HepG2 (cell line): ENCODE data around the gene PAM16. TPM values are rescaled to one million over a fixed set of nuclear protein-coding genes. Genes with fewer than 3 reads are reported as not detected.

ENCODE experiments used
- CTCF ChIP-seq: sonication (generic); formaldehyde crosslinking; IDR thresholded peaks from 2 replicates; pipeline ENCODE4 v1.5.0; 2020; ENCODE audit warnings: mild to moderate bottlenecking, missing genetic modification reagents, moderate library complexity
- ELF1 ChIP-seq: sonication (generic); formaldehyde crosslinking; IDR thresholded peaks from 2 replicates; pipeline ENCODE4 v1.4.0; 2020; ENCODE audit warnings: missing genetic modification reagents
- HNRNPK ChIP-seq: fragments of 200-400 bp; formaldehyde crosslinking; IDR thresholded peaks from 2 replicates; pipeline ENCODE4 v1.6.1; 2018; ENCODE audit warnings: low read length, low read depth, moderate library complexity, mild to moderate bottlenecking; ENCODE audit not compliant: poor library complexity, severe bottlenecking
- IRF9 ChIP-seq: sonication (generic); formaldehyde crosslinking; IDR thresholded peaks from 2 replicates; pipeline ENCODE4 v1.8.0; 2022; ENCODE audit warnings: missing genetic modification reagents, mild to moderate bottlenecking, borderline replicate concordance
- KLF12 ChIP-seq: sonication (generic); formaldehyde crosslinking; IDR thresholded peaks from 2 replicates; pipeline ENCODE4 v1.4.0; 2020; ENCODE audit warnings: missing genetic modification reagents, borderline replicate concordance
- NR2F1 ChIP-seq, 2 experiments: fragments of 450-650 bp in 1 of 2; formaldehyde crosslinking in 1 of 2; IDR thresholded peaks; 2 replicates each; pipeline versions ENCODE4 v1.5.0 to v1.6.1; 2016 to 2020; ENCODE audit warnings: mild to moderate bottlenecking in 1 of 2, missing compliant biosample characterization in 1 of 2, missing genetic modification reagents in 1 of 2, moderate library complexity in 1 of 2
- ZBTB20 ChIP-seq: sonication (generic); formaldehyde crosslinking; IDR thresholded peaks from 2 replicates; pipeline ENCODE4 v1.8.1; 2023; ENCODE audit warnings: missing genetic modification reagents, low read depth, mild to moderate bottlenecking, borderline replicate concordance
- ZNF235 ChIP-seq: sonication (generic); formaldehyde crosslinking; IDR thresholded peaks from 2 replicates; pipeline ENCODE4 v1.8.1; 2023; ENCODE audit warnings: mild to moderate bottlenecking, missing genetic modification reagents, borderline replicate concordance
- ZNF484 ChIP-seq: sonication (generic); formaldehyde crosslinking; IDR thresholded peaks from 2 replicates; pipeline ENCODE4 v1.5.1; 2020; ENCODE audit warnings: mild to moderate bottlenecking, low read depth, missing genetic modification reagents, borderline replicate concordance
- ZNF770 ChIP-seq: sonication (generic); formaldehyde crosslinking; IDR thresholded peaks from 2 replicates; pipeline ENCODE4 v1.5.0; 2020; ENCODE audit warnings: mild to moderate bottlenecking, missing genetic modification reagents
- ZNF839 ChIP-seq: sonication (generic); formaldehyde crosslinking; IDR thresholded peaks from 2 replicates; pipeline ENCODE4 v1.4.0; 2020; ENCODE audit warnings: missing genetic modification reagents, mild to moderate bottlenecking, borderline replicate concordance
- polyA plus RNA-seq, 8 experiments: library from polyadenylated mRNA; depleted of rRNA in 3 of 8; stranded (reverse) in 7 of 8; unstranded in 1 of 8; fragments of >200 nt; fragmentation: Illumina TruSeq in 4 of 8; extraction: Trizol in 4 of 8; gene quantifications; 2 replicates each; pipeline versions ENCODE4 v1.2.1 to v1.2.3, GENCODE V29; 2011 to 2016; ENCODE audit warnings: low read depth in 4 of 8, missing spikeins in 1 of 8, mixed read lengths in 1 of 8; ENCODE audit not compliant: insufficient read depth in 1 of 8
- total RNA-seq, 5 experiments: library from RNA; depleted of rRNA; stranded (reverse); fragments of >200 nt; fragmentation: Illumina TruSeq; extraction: Trizol; gene quantifications; 2 replicates each; pipeline ENCODE4 v1.2.3, GENCODE V29; 2016; ENCODE audit warnings: low read depth in 1 of 5
- TF ChIP-seq, protein P1 (sequence below): sonication (generic); formaldehyde crosslinking; IDR thresholded peaks from 2 replicates; pipeline ENCODE4 v1.5.1; 2020; ENCODE audit warnings: mild to moderate bottlenecking, moderate library complexity, missing genetic modification reagents
- TF ChIP-seq, protein P2 (sequence below): sonication (generic); formaldehyde crosslinking; IDR thresholded peaks from 2 replicates; pipeline ENCODE4 v1.4.0; 2020; ENCODE audit warnings: missing genetic modification reagents
- TF ChIP-seq, protein P3 (sequence below): IDR thresholded peaks from 2 replicates; pipeline ENCODE4 v1.6.1; 2012; ENCODE audit warnings: low read depth, low read length, improper control_type of control experiment

The PAM16 gene
- total and polyA plus RNA-seq, 2 of the 13 experiments (the other 11 are each of a cell fraction or from before 2014, with no cell fraction given), result 51.5 to 51.8 TPM

DNA sequence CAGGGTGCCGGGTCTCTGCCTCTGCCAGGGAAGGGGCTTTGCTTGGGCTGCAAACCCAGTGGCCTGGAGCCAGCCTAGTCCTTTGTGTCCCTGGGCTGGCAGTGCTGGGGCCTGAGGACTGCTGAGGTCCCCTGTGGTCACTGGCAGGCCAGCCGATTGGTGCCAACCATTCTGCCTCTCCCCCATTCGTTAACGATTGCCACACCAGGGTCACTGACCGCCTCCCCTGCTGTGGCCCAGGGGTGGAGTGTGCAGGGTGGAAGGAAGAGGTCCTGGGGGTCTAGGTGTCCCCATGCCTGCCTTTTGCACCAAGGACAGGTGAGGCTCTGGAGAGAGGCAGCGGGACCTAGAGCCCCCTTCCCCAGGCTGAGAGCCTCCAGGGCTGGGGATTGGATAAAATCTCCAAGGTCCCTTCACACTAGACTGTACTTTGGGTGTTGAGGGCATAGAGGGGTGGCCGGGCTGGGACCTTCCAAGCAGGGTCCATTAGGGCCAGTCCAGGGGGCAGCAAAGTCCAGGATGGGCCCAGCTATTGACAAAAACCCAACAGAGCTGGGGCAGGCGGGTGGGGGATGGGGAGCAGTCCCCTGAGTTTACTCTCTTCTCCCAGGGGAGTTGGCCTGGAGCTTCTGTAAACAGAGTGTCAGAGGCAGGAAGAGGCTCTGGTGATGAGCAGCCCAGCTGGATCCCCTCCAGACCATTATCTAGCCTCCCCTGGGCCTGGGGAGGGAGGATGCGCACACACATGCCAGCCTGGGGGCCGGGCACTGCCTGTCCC lies 21.6 kb upstream of the PAM16 start (continued):
- no peak for TF ChIP-seq ZNF484 (CRISPR knock-in tag)
- TF ChIP-seq ZNF839, result no peak
- no peak for TF ChIP-seq ZBTB20
- TF ChIP-seq, protein P1, sequence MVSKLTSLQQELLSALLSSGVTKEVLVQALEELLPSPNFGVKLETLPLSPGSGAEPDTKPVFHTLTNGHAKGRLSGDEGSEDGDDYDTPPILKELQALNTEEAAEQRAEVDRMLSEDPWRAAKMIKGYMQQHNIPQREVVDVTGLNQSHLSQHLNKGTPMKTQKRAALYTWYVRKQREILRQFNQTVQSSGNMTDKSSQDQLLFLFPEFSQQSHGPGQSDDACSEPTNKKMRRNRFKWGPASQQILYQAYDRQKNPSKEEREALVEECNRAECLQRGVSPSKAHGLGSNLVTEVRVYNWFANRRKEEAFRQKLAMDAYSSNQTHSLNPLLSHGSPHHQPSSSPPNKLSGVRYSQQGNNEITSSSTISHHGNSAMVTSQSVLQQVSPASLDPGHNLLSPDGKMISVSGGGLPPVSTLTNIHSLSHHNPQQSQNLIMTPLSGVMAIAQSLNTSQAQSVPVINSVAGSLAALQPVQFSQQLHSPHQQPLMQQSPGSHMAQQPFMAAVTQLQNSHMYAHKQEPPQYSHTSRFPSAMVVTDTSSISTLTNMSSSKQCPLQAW, result peak; percentile 67
- TF ChIP-seq KLF12 (CRISPR knock-in tag), result no peak; the same call in 1 of the 2 replicates
- TF ChIP-seq IRF9 (CRISPR knock-in tag), result no peak
- TF ChIP-seq ZNF770, result peak; percentile 45
- TF ChIP-seq, protein P2, sequence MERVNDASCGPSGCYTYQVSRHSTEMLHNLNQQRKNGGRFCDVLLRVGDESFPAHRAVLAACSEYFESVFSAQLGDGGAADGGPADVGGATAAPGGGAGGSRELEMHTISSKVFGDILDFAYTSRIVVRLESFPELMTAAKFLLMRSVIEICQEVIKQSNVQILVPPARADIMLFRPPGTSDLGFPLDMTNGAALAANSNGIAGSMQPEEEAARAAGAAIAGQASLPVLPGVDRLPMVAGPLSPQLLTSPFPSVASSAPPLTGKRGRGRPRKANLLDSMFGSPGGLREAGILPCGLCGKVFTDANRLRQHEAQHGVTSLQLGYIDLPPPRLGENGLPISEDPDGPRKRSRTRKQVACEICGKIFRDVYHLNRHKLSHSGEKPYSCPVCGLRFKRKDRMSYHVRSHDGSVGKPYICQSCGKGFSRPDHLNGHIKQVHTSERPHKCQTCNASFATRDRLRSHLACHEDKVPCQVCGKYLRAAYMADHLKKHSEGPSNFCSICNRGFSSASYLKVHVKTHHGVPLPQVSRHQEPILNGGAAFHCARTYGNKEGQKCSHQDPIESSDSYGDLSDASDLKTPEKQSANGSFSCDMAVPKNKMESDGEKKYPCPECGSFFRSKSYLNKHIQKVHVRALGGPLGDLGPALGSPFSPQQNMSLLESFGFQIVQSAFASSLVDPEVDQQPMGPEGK (CRISPR knock-in tag), result peak; percentile 88
- no peak for TF ChIP-seq ZNF235 (CRISPR knock-in tag)
- TF ChIP-seq HNRNPK, result no peak
- TF ChIP-seq NR2F1 (CRISPR knock-in tag; IDR thresholded peaks at IDR 0.05), result peak in 1 of 2 experiments; percentile 37; a peak in 2 of 4 replicates
- TF ChIP-seq CTCF (CRISPR knock-in tag), result peak; percentile 62
- TF ChIP-seq, protein P3, sequence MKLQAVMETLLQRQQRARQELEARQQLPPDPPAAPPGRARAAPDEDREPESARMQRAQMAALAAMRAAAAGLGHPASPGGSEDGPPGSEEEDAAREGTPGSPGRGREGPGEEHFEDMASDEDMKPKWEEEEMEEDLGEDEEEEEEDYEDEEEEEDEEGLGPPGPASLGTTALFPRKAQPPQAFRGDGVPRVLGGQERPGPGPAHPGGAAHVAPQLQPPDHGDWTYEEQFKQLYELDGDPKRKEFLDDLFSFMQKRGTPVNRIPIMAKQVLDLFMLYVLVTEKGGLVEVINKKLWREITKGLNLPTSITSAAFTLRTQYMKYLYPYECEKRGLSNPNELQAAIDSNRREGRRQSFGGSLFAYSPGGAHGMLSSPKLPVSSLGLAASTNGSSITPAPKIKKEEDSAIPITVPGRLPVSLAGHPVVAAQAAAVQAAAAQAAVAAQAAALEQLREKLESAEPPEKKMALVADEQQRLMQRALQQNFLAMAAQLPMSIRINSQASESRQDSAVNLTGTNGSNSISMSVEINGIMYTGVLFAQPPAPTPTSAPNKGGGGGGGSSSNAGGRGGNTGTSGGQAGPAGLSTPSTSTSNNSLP, result no peak
- no peak for TF ChIP-seq ELF1 (CRISPR knock-in tag)
